Colonic mucosa (tissue), 4 donors: Measurements from ENCODE around the gene OPA3. TPM values are rescaled to one million over a fixed set of nuclear protein-coding genes. Genes with fewer than 3 reads are reported as not detected.
A peak's percentile ranks its signal among the peaks of the same experiment; 100 is the strongest.

ENCODE experiments used
- DNase-seq: peaks from one replicate; pipeline ENCODE4 v3.0.0-alpha.2; 2020
- H3K27ac ChIP-seq: fragments of 200-600 bp; one replicate; pipeline ENCODE4 v1.8.0; 2021
- H3K27me3 ChIP-seq: fragments of 200-600 bp; one replicate; pipeline ENCODE4 v1.8.0; 2021
- H3K36me3 ChIP-seq: fragments of 200-600 bp; one replicate; pipeline ENCODE4 v1.8.0; 2021
- H3K4me1 ChIP-seq: fragments of 200-600 bp; one replicate; pipeline ENCODE4 v1.8.0; 2021; ENCODE audit warnings: mild to moderate bottlenecking
- H3K4me3 ChIP-seq: fragments of 200-600 bp; one replicate; pipeline ENCODE4 v1.8.0; 2021
- H3K9ac ChIP-seq, 2 donors: one replicate each; pipeline ENCODE4 v1.7.0; 2013; ENCODE audit warnings: control low read depth in 2 of 2, low read depth in 2 of 2, low read length in 2 of 2
- H3K9me3 ChIP-seq: fragments of 200-600 bp; one replicate; pipeline ENCODE4 v1.8.0; 2021
- intact Hi-C: fragments of 100-400 bp; cut with DNase I; formaldehyde crosslinking; loops from one replicate; pipeline ENCODE4 v1.14.1; 2022
- total RNA-seq, 2 donors: library from RNA; stranded (reverse); fragmentation: NEBNext Ultra II Directional in 1 of 2; extraction: Animal tissue kit (Norgen Biotek cat#: 25700) in 1 of 2; gene quantifications; one replicate each; pipeline ENCODE4 v1.2.1, GENCODE V29; 2021
- TF ChIP-seq, protein P1 (sequence below): fragments of 200-600 bp; IDR thresholded peaks from one replicate; pipeline ENCODE4 v1.8.0; 2022; ENCODE audit warnings: antibody characterized with exemption, mild to moderate bottlenecking
- donor health status: healthy.
- donor health status: DM: no; HTN: no; CAD: no.
- donor health status: DM: no; HTN: no; CAD: no.

Gene OPA3
- total RNA-seq, 2 donors from 2014 or later: 12.4 to 14.8 TPM

DNA sequence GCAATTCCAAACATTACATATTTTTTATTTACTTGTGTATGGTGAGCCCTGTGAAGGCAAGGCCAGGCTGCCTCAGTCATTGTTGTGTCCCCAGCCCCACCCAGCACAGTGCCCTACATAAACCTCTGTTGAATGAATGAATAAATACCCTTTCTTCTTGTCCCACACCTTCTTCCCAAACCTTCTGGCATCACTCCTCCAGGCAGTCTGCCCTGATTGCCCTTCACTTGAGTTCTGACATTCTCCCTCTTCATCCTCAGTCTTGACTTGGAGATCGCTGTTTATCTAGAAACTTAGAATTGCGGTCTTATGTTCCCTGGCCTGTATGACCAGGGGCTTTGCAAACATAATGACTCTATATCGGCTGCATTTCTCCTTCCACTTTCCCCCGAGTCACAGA, 5.2 kb upstream of the OPA3 start:
- DNase-seq: no peak
- H3K27me3 ChIP-seq: no peaks in the 10 kb centered on the region
- no peaks in the 10 kb centered on the region for H3K9me3 ChIP-seq
- H3K4me1 ChIP-seq: no peaks in the 10 kb centered on the region
- H3K9ac ChIP-seq: no peak overlapping the region
- intact Hi-C loops: no loop called here
- H3K27ac ChIP-seq: no peak overlapping the region
- TF ChIP-seq, protein P1, sequence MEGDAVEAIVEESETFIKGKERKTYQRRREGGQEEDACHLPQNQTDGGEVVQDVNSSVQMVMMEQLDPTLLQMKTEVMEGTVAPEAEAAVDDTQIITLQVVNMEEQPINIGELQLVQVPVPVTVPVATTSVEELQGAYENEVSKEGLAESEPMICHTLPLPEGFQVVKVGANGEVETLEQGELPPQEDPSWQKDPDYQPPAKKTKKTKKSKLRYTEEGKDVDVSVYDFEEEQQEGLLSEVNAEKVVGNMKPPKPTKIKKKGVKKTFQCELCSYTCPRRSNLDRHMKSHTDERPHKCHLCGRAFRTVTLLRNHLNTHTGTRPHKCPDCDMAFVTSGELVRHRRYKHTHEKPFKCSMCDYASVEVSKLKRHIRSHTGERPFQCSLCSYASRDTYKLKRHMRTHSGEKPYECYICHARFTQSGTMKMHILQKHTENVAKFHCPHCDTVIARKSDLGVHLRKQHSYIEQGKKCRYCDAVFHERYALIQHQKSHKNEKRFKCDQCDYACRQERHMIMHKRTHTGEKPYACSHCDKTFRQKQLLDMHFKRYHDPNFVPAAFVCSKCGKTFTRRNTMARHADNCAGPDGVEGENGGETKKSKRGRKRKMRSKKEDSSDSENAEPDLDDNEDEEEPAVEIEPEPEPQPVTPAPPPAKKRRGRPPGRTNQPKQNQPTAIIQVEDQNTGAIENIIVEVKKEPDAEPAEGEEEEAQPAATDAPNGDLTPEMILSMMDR: no peak
- no peak overlapping the region for H3K4me3 ChIP-seq
- no peaks in the 10 kb centered on the region for H3K36me3 ChIP-seq

DNA sequence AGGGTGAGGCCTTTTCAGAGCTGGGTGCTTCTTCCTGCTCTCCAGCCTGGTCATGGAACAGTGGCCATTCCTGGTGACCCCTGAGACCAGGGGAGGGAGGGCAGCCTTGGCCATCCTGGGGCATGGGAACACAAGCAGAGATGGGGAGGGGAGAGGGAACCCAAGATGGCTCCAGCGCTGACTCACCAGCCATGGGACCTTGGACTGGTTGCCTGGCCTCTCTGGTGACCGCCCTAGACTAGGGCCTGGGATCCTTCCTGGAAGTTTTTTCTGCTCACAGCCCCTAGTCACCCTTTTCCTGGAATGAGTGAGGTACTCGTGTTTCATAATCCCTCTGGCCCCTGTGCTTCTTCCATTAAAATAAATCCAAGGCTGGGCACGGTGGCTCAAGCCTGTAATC, 3.3 kb upstream of the OPA3 start:
- Histone ChIP-seq H3K4me1 (no peaks in the 10 kb centered on the region), H3K27me3 (no peaks in the 10 kb centered on the region), H3K27ac (no peak overlapping the region), H3K9ac (no peak overlapping the region), H3K9me3 (no peaks in the 10 kb centered on the region), H3K4me3 (no peak overlapping the region), H3K36me3 (no peaks in the 10 kb centered on the region)
- TF ChIP-seq, protein P1: no peak
- intact Hi-C loops: no loop called here
- no peak for DNase-seq

DNA sequence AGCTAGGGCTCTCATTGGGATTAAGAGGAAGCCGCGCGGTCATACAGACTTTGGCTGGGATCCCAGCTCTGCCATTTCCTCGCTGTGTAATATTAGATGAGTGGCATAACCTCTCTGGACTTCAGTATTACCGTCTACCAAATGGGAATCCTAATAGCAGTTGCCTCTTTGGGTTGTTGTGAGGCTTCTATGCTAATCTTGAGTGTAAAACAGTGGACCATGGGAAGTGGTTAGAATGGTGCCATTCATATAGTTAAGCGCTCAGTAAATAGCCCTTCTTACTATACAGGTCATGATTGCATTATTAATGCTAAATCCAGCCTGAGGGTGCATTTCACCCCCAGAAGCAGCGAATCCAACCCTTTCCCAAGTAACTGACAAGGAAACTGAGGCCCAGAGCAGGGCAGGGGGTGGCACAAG, 566 bp upstream of the OPA3 start:
- no peaks in the 10 kb centered on the region for H3K4me1 ChIP-seq
- TF ChIP-seq, protein P1: no peak
- peak overlapping the region; percentile 48 for H3K4me3 ChIP-seq
- intact Hi-C loops: no loop called here
- H3K9ac ChIP-seq: peak overlapping the region; percentile 66 to 98
- no peak for DNase-seq
- no peaks in the 10 kb centered on the region for H3K27me3 ChIP-seq
- peak overlapping the region; percentile 92 for H3K27ac ChIP-seq
- H3K9me3 ChIP-seq: no peaks in the 10 kb centered on the region
- H3K36me3 ChIP-seq: no peaks in the 10 kb centered on the region

DNA sequence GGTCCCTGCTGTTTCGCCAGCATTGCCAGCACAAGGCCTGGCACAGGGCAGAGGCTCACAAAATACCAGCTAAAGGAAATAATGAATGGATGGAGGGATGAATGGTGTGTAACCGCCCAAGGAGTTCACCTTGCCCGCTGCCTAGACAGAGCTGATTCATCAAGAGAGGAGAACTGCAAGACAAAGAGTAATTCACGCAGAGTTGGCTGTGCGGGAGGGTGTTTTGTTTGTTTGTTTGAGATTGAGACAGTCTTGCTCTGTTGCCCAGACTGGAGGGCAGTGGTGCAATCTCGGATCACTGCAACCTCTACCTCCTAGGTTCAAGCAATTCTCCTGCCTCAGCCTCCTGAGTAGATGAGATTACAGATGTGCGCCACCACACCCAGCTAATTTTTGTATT, 3.0 kb downstream of the OPA3 start:
- Histone ChIP-seq H3K27me3 (no peaks in the 10 kb centered on the region), H3K4me1 (peaks cover 8% of the 10 kb centered on the region), H3K9ac (no peak overlapping the region), H3K9me3 (no peaks in the 10 kb centered on the region), H3K4me3 (no peak overlapping the region), H3K36me3 (no peaks in the 10 kb centered on the region), H3K27ac (no peak overlapping the region)
- TF ChIP-seq, protein P1: no peak
- intact Hi-C loops: no loop called here
- DNase-seq: no peak

DNA sequence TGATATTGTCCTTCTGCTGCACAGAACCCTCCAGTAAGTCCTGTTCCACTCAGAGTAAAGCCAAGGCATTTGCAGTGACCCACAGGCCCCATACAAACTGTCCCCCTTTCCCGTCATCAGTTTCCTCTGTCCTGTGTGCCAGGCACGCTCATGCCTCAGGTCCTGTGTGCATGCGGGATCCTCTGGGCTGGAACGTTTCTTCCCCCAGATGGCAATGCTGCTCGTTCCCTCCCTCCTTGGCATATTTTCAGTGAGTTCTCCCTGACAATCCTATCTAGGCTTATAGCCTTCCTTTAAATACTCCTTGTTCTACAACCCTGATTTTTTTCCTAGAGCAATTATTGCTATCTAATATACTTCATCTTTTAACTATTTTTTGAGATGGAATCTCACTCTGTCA, 5.7 kb downstream of the OPA3 start:
- H3K4me3 ChIP-seq: no peak overlapping the region
- no peaks in the 10 kb centered on the region for H3K27me3 ChIP-seq
- DNase-seq: no peak
- no peaks in the 10 kb centered on the region for H3K9me3 ChIP-seq
- TF ChIP-seq, protein P1: no peak
- no peak overlapping the region for H3K9ac ChIP-seq
- peak overlapping the region; percentile 82 for H3K27ac ChIP-seq
- intact Hi-C loops: no loop called here
- peaks cover 8% of the 10 kb centered on the region for H3K4me1 ChIP-seq
- H3K36me3 ChIP-seq: no peaks in the 10 kb centered on the region
